HepG2 (cell line): ENCODE measurements around the gene ZBTB37. TPM values are rescaled to one million over a fixed set of nuclear protein-coding genes. Genes with fewer than 3 reads are reported as not detected.

ENCODE experiments used
- ATAC-seq: fragments of 200-7000 bp; cut with Tn5 transposase; 3 replicates; pipeline ENCODE4 v1.9.1; 2020; ENCODE audit warnings: mild to moderate bottlenecking, moderate library complexity
- BruUV-seq: library from RNA; stranded (reverse); fragments of 400-500 nt; replicated peaks from 2 replicates; lab custom pipeline; 2021; lab: Mats Ljungman, UMichigan
- CTCF ChIA-PET: fragments of 300-600 bp; formaldehyde crosslinking; extraction: SDS; loops from one replicate; lab custom pipeline; 2021; ENCODE audit warnings: low total read pairs, inconsistent platforms, low intra/inter-chr PET ratio; lab: Yijun Ruan, JAX
- POLR2A ChIA-PET: fragments of 350-600 bp; sonication (Branson Sonifier 250); formaldehyde crosslinking; loops from one replicate; lab custom pipeline; 2020; ENCODE audit warnings: antibody characterized with exemption, inconsistent platforms; lab: Yijun Ruan, JAX
- DNase-seq: peaks from one replicate; pipeline ENCODE4 v3.0.0-alpha.2; 2015; ENCODE audit warnings: low spot score
- FAIRE-seq: peaks from 3 replicates; lab custom pipeline; 2011; peaks lifted over from hg19 to GRCh38; lab: Jason Lieb, UNC
- H2AFZ ChIP-seq: one replicate; pipeline ENCODE4 v1.6.1; 2011; ENCODE audit warnings: low read length, inconsistent platforms
- H3K27ac ChIP-seq: fragments of 300-600 bp; 3 replicates; pipeline ENCODE4 v1.8.0; 2011; ENCODE audit warnings: mixed run types, mild to moderate bottlenecking, mixed read lengths, low read length, inconsistent platforms; ENCODE audit not compliant: insufficient read depth; ENCODE audit errors: extremely low read length
- H3K27me3 ChIP-seq, 2 experiments: fragments of 200-600 bp in 1 of 2; 2 replicates in 1 of 2; 3 replicates in 1 of 2; pipeline versions ENCODE4 v1.6.0 to v1.8.0; 2011; ENCODE audit warnings: low read length in 2 of 2, mild to moderate bottlenecking in 2 of 2, moderate library complexity in 2 of 2, inconsistent platforms in 1 of 2; ENCODE audit not compliant: insufficient read depth in 2 of 2, control insufficient read depth in 1 of 2
- H3K36me3 ChIP-seq, 2 experiments: fragments of 200-600 bp in 1 of 2; replicated peaks in 1 of 2; 2 replicates in 1 of 2; 3 replicates in 1 of 2; pipeline versions ENCODE4 v1.5.1 to v1.8.0; 2011; ENCODE audit warnings: low read length in 2 of 2, inconsistent platforms in 1 of 2; ENCODE audit not compliant: insufficient read depth in 2 of 2, control insufficient read depth in 1 of 2
- H3K4me1 ChIP-seq: 2 replicates; pipeline ENCODE4 v1.5.1; 2012; ENCODE audit warnings: low read length, inconsistent platforms; ENCODE audit not compliant: insufficient read depth
- H3K4me2 ChIP-seq: 2 replicates; pipeline ENCODE4 v1.6.0; 2011; ENCODE audit warnings: low read depth, low read length, inconsistent platforms
- H3K4me3 ChIP-seq, 3 experiments: fragments of 200-600 bp in 1 of 3; sonication (generic), shearing (Covaris generic) in 1 of 3; replicated peaks in 1 of 3; 2 replicates each; pipeline ENCODE4 v1.5.1; 2011 to 2016; ENCODE audit warnings: low read length in 3 of 3, inconsistent platforms in 2 of 3, low read depth in 2 of 3, mild to moderate bottlenecking in 2 of 3, control low read depth in 1 of 3, mixed read lengths in 1 of 3; ENCODE audit not compliant: insufficient read depth in 1 of 3
- H3K79me2 ChIP-seq: one replicate; pipeline ENCODE4 v1.6.1; 2011; ENCODE audit warnings: low read length, inconsistent platforms; ENCODE audit not compliant: insufficient read depth
- H3K9ac ChIP-seq: 2 replicates; pipeline ENCODE4 v1.6.0; 2011; ENCODE audit warnings: mild to moderate bottlenecking, low read depth, low read length, inconsistent platforms; ENCODE audit not compliant: insufficient read depth
- H3K9me3 ChIP-seq: 2 replicates; pipeline ENCODE4 v1.5.1; 2012; ENCODE audit warnings: mild to moderate bottlenecking, low read length
- H4K20me1 ChIP-seq: 2 replicates; pipeline ENCODE4 v1.6.0; 2011; ENCODE audit warnings: inconsistent platforms, mild to moderate bottlenecking, low read length, moderate library complexity; ENCODE audit not compliant: insufficient read depth
- IRX3 ChIP-seq: sonication (generic); formaldehyde crosslinking; IDR thresholded peaks from 2 replicates; pipeline ENCODE4 v1.8.1; 2023; ENCODE audit warnings: mild to moderate bottlenecking, low read depth, missing genetic modification reagents, borderline replicate concordance
- KDM5A ChIP-seq: fragments of 200-600 bp; sonication (generic); IDR thresholded peaks from 2 replicates; pipeline ENCODE4 v1.7.0; 2018; ENCODE audit warnings: antibody characterized with exemption, mild to moderate bottlenecking, low read length, borderline replicate concordance
- ZNF10 ChIP-seq: sonication (generic); formaldehyde crosslinking; IDR thresholded peaks from 2 replicates; pipeline ENCODE4 v1.4.0; 2020; ENCODE audit warnings: mild to moderate bottlenecking, low read depth, missing genetic modification reagents, borderline replicate concordance
- ZNF678 ChIP-seq: sonication (generic); formaldehyde crosslinking; IDR thresholded peaks from 2 replicates; pipeline ENCODE4 v1.4.0; 2020; ENCODE audit warnings: mild to moderate bottlenecking, missing genetic modification reagents
- WGBS: methylation state at CpG from one replicate; pipeline ENCODE4 v1.1.6; 2017; ENCODE audit warnings: low lambda C conversion rate; 5-methylcytosine and 5-hydroxymethylcytosine counted together
- in situ Hi-C: cut with HindIII; loops from 2 replicates; pipeline ENCODE4 v1.10.0; 2017; ENCODE audit warnings: low pct_unique_long_range_greater_than_20kb; ENCODE audit not compliant: extremely low pct_ligation_motif_present
- intact Hi-C: fragments of 100-400 bp; cut with micrococcal nuclease; formaldehyde crosslinking; loops from one replicate; pipeline ENCODE4 v1.10.0; 2022; ENCODE audit not compliant: unreplicated experiment
- polyA plus RNA-seq, 8 experiments: library from polyadenylated mRNA; depleted of rRNA in 3 of 8; stranded (reverse) in 7 of 8; unstranded in 1 of 8; fragments of >200 nt; fragmentation: Illumina TruSeq in 4 of 8; extraction: Trizol in 4 of 8; gene quantifications; 2 replicates each; pipeline versions ENCODE4 v1.2.1 to v1.2.3, GENCODE V29; 2011 to 2016; ENCODE audit warnings: low read depth in 4 of 8, missing spikeins in 1 of 8, mixed read lengths in 1 of 8; ENCODE audit not compliant: insufficient read depth in 1 of 8
- total RNA-seq, 5 experiments: library from RNA; depleted of rRNA; stranded (reverse); fragments of >200 nt; fragmentation: Illumina TruSeq; extraction: Trizol; gene quantifications; 2 replicates each; pipeline ENCODE4 v1.2.3, GENCODE V29; 2016; ENCODE audit warnings: low read depth in 1 of 5
- TF ChIP-seq, protein P1 (sequence below): sonication (generic); formaldehyde crosslinking; IDR thresholded peaks from 2 replicates; pipeline ENCODE4 v1.4.0; 2020; ENCODE audit warnings: missing genetic modification reagents
- TF ChIP-seq, protein P2 (sequence below): sonication (generic); formaldehyde crosslinking; IDR thresholded peaks from 2 replicates; pipeline ENCODE4 v1.5.0; 2020; ENCODE audit warnings: missing genetic modification reagents

The ZBTB37 gene
- total and polyA plus RNA-seq, 2 of the 13 experiments (the other 11 are each of a cell fraction or from before 2014, with no cell fraction given) = 2.6 to 7.7 TPM

- CTCF ChIA-PET = no interaction called here
- H3K9ac ChIP-seq = peak overlapping the region; percentile 84
- BruUV-seq = no TSS peak
- H3K4me3 ChIP-seq = peak overlapping the region; percentile 58 to 98 (median 94)
- intact Hi-C loops (loop anchor here (2.0 to 5.0 kb wide), 2 partner anchors 58 to 154 kb away; partner anchors contain the start of gene RC3H1), in situ Hi-C loops (loop anchor here (10.0 kb wide), 1 partner anchor 206 kb away; no protein-coding TSS in a partner anchor)
- peaks cover 45% of the 10 kb centered on the region for H3K4me1 ChIP-seq
- POLR2A ChIA-PET = interaction anchor here (1.0 to 3.9 kb wide), 16 partner anchors 8 to 1154 kb away, joined by 3 to 47 read pairs (median 5); partner anchors contain the start of genes CACYBP, CENPL, DARS2 and MRPS14
- peaks cover 0 to 47% of the 10 kb centered on the region in 2 experiments; a peak in 4 of 5 replicates for H3K36me3 ChIP-seq
- 16% methylated on average over 5 of the region's 5 CpGs for WGBS
- H2AFZ ChIP-seq = peak overlapping the region; percentile 58
- no peak for DNase-seq
- peak overlapping the region; percentile 84 for H3K27ac ChIP-seq
- H4K20me1 ChIP-seq = peaks cover 29% of the 10 kb centered on the region
- ATAC-seq = no peak
- peak overlapping the region; percentile 88 for H3K4me2 ChIP-seq
- H3K9me3 ChIP-seq = no peaks in the 10 kb centered on the region
- H3K27me3 ChIP-seq = no peaks in the 10 kb centered on the region; a peak in 1 of 5 replicates
- TF ChIP-seq, protein P1, sequence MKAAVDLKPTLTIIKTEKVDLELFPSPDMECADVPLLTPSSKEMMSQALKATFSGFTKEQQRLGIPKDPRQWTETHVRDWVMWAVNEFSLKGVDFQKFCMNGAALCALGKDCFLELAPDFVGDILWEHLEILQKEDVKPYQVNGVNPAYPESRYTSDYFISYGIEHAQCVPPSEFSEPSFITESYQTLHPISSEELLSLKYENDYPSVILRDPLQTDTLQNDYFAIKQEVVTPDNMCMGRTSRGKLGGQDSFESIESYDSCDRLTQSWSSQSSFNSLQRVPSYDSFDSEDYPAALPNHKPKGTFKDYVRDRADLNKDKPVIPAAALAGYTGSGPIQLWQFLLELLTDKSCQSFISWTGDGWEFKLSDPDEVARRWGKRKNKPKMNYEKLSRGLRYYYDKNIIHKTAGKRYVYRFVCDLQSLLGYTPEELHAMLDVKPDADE (CRISPR knock-in tag) = no peak
- TF ChIP-seq ZNF678 (CRISPR knock-in tag) (no peak), ZNF10 (CRISPR knock-in tag) (no peak), IRX3 (CRISPR knock-in tag) (no peak), KDM5A (0 out of 2 replicates have a peak, but pooled peaks have one; percentile 11)
- TF ChIP-seq, protein P2, sequence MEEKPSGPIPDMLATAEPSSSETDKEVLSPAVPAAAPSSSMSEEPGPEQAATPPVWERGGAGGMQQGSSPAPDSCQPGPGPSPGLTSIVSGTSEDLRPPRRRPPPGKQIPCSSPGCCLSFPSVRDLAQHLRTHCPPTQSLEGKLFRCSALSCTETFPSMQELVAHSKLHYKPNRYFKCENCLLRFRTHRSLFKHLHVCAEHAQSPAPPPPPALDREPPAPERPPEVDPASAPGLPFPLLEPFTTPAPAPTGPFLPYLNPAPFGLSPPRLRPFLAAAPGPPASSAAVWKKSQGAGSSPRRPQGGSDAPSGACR (CRISPR knock-in tag) = no peak
- FAIRE-seq = no peak
- peaks cover 28% of the 10 kb centered on the region for H3K79me2 ChIP-seq
Observed at GRCh38 chr1:173869021-173869359, 810 bp downstream of the ZBTB37 start.
